H1 (cell line): Measurements from ENCODE around the gene SPTB. TPM values are rescaled to one million over a fixed set of nuclear protein-coding genes. Genes with fewer than 3 reads are reported as not detected.

ENCODE experiments used
- CTCF ChIA-PET: fragments of 300-600 bp; sonication (Branson Sonifier 250); formaldehyde crosslinking; loops from one replicate; lab custom pipeline; 2021; ENCODE audit not compliant: partially characterized antibody; lab: Charles Lee
- POLR2A ChIA-PET: fragments of 300-600 bp; sonication (Branson Sonifier 250); formaldehyde crosslinking; loops from one replicate; lab custom pipeline; 2021; ENCODE audit warnings: inconsistent platforms; ENCODE audit not compliant: partially characterized antibody; lab: Charles Lee
- DNase-seq, 2 experiments: peaks; one replicate each; pipeline versions ENCODE4 v3.0.0 to v3.0.0-alpha.2; 2010 to 2022; ENCODE audit warnings: low spot score in 2 of 2, low read depth in 1 of 2, mixed read lengths in 1 of 2
- FAIRE-seq: peaks from 2 replicates; lab custom pipeline; 2011; peaks lifted over from hg19 to GRCh38; lab: Jason Lieb, UNC
- H2AFZ ChIP-seq: 2 replicates; pipeline ENCODE4 v1.8.1; 2012; ENCODE audit warnings: low read length, inconsistent platforms
- H2AK5ac ChIP-seq: 2 replicates; pipeline ENCODE4 v1.6.1; 2013; ENCODE audit warnings: low read depth, low read length
- H2BK120ac ChIP-seq: replicated peaks from 2 replicates; pipeline ENCODE3; 2013; ENCODE audit warnings: low read depth, low read length, inconsistent platforms
- H2BK12ac ChIP-seq: 2 replicates; pipeline ENCODE4 v1.6.1; 2013; ENCODE audit warnings: low read depth, low read length
- H2BK15ac ChIP-seq: 2 replicates; pipeline ENCODE4 v1.6.1; 2013; ENCODE audit warnings: low read length
- H2BK20ac ChIP-seq: 2 replicates; pipeline ENCODE4 v1.6.1; 2013; ENCODE audit warnings: low read length
- H2BK5ac ChIP-seq: 2 replicates; pipeline ENCODE4 v1.6.1; 2013; ENCODE audit warnings: low read depth, low read length
- H3K14ac ChIP-seq: 2 replicates; pipeline ENCODE4 v1.6.1; 2013; ENCODE audit warnings: inconsistent platforms; ENCODE audit not compliant: insufficient read length
- H3K18ac ChIP-seq: 2 replicates; pipeline ENCODE4 v1.6.1; 2013; ENCODE audit warnings: low read length; ENCODE audit errors: extremely low read depth
- H3K23ac ChIP-seq: 2 replicates; pipeline ENCODE4 v1.6.1; 2013; ENCODE audit warnings: inconsistent platforms; ENCODE audit not compliant: insufficient read length
- H3K23me2 ChIP-seq: 2 replicates; pipeline ENCODE4 v1.6.1; 2013; ENCODE audit warnings: low read depth, low read length
- H3K27ac ChIP-seq: 2 replicates; pipeline ENCODE4 v1.6.1; 2011; ENCODE audit warnings: low read depth, low read length, inconsistent platforms
- H3K27me3 ChIP-seq, 4 experiments: replicated peaks in 1 of 4; 1 replicate in 1 of 4; 2 replicates in 3 of 4; pipeline versions ENCODE4 v1.6.1 to v1.8.1; 2011 to 2013; ENCODE audit warnings: low read length in 3 of 4, mild to moderate bottlenecking in 3 of 4, inconsistent platforms in 2 of 4, mixed read lengths in 2 of 4, moderate library complexity in 1 of 4; ENCODE audit not compliant: control insufficient read depth in 3 of 4, insufficient read depth in 3 of 4; ENCODE audit errors: extremely low read depth in 1 of 4
- H3K36me3 ChIP-seq, 4 experiments: 2 replicates each; pipeline versions ENCODE4 v1.6.1 to v1.8.1; 2011 to 2013; ENCODE audit warnings: mild to moderate bottlenecking in 4 of 4, low read length in 3 of 4, moderate library complexity in 2 of 4, control low read depth in 1 of 4, inconsistent platforms in 1 of 4; ENCODE audit not compliant: insufficient read depth in 4 of 4, control insufficient read depth in 2 of 4
- H3K4ac ChIP-seq: replicated peaks from 2 replicates; pipeline ENCODE3; 2013; ENCODE audit warnings: low read length, low read depth, mixed read lengths, inconsistent platforms; ENCODE audit not compliant: insufficient read length
- H3K4me1 ChIP-seq, 4 experiments: replicated peaks in 1 of 4; 1 replicate in 1 of 4; 2 replicates in 3 of 4; pipeline versions ENCODE4 v1.6.1 to v1.8.1; 2011 to 2013; ENCODE audit warnings: low read length in 3 of 4, inconsistent platforms in 2 of 4, mixed read lengths in 1 of 4; ENCODE audit not compliant: insufficient read depth in 4 of 4, control insufficient read depth in 3 of 4
- H3K4me2 ChIP-seq, 2 experiments: 2 replicates each; pipeline versions ENCODE4 v1.6.1 to v1.8.1; 2011 to 2013; ENCODE audit warnings: low read depth in 2 of 2, low read length in 2 of 2, control low read depth in 1 of 2, inconsistent platforms in 1 of 2, mild to moderate bottlenecking in 1 of 2; ENCODE audit not compliant: insufficient read depth in 1 of 2
- H3K4me3 ChIP-seq, 4 experiments: fragments of 200-600, 300-600 bp in 1 of 4; sonication (generic), shearing (Covaris generic), sonication (Bioruptor Twin) in 1 of 4; 2 replicates each; pipeline versions ENCODE4 v1.5.1 to v1.8.1; 2011 to 2016; ENCODE audit warnings: low read length in 4 of 4, low read depth in 3 of 4, control low read depth in 2 of 4, inconsistent platforms in 2 of 4, mild to moderate bottlenecking in 2 of 4, mixed read lengths in 1 of 4, moderate library complexity in 1 of 4; ENCODE audit not compliant: insufficient read depth in 2 of 4; ENCODE audit errors: extremely low read depth in 1 of 4
- H3K56ac ChIP-seq: replicated peaks from 2 replicates; pipeline ENCODE3; 2013; ENCODE audit warnings: low read depth, mild to moderate bottlenecking, mixed read lengths, low read length, inconsistent platforms; ENCODE audit not compliant: insufficient read length
- H3K79me1 ChIP-seq: 2 replicates; pipeline ENCODE4 v1.6.1; 2013; ENCODE audit warnings: low read depth, low read length, control low read depth
- H3K79me2 ChIP-seq, 2 experiments: 2 replicates each; pipeline versions ENCODE4 v1.6.1 to v1.8.1; 2012 to 2013; ENCODE audit warnings: low read length in 2 of 2, mild to moderate bottlenecking in 2 of 2, inconsistent platforms in 1 of 2; ENCODE audit not compliant: insufficient read depth in 2 of 2, control insufficient read depth in 1 of 2
- H3K9ac ChIP-seq, 4 experiments: replicated peaks in 1 of 4; 1 replicate in 1 of 4; 2 replicates in 3 of 4; pipeline versions ENCODE4 v1.6.1 to v1.8.1; 2011 to 2013; ENCODE audit warnings: low read depth in 3 of 4, low read length in 3 of 4, control low read depth in 2 of 4, mild to moderate bottlenecking in 2 of 4, moderate library complexity in 2 of 4, inconsistent platforms in 1 of 4; ENCODE audit errors: extremely low read depth in 1 of 4
- H3K9me3 ChIP-seq, 2 experiments: 2 replicates each; pipeline versions ENCODE4 v1.6.1 to v1.8.1; 2012 to 2013; ENCODE audit warnings: mild to moderate bottlenecking in 2 of 2, moderate library complexity in 2 of 2, control low read depth in 1 of 2, inconsistent platforms in 1 of 2, low read depth in 1 of 2, low read length in 1 of 2, mixed read lengths in 1 of 2; ENCODE audit not compliant: insufficient read depth in 2 of 2
- H4K20me1 ChIP-seq, 2 experiments: replicated peaks in 1 of 2; 2 replicates each; pipeline versions ENCODE3 to v1.8.1; 2011 to 2013; ENCODE audit warnings: inconsistent platforms in 2 of 2, low read length in 2 of 2, mild to moderate bottlenecking in 1 of 2; ENCODE audit not compliant: insufficient read depth in 2 of 2, control insufficient read depth in 1 of 2
- H4K5ac ChIP-seq: 2 replicates; pipeline ENCODE4 v1.6.1; 2013; ENCODE audit warnings: low read length, low read depth, mixed read lengths, inconsistent platforms; ENCODE audit not compliant: insufficient read length
- H4K8ac ChIP-seq: 2 replicates; pipeline ENCODE4 v1.8.0; 2013; ENCODE audit warnings: mild to moderate bottlenecking, moderate library complexity, low read length, inconsistent platforms; ENCODE audit not compliant: insufficient read depth; ENCODE audit errors: extremely low read depth
- H4K91ac ChIP-seq: replicated peaks from 2 replicates; pipeline ENCODE3; 2013; ENCODE audit warnings: low read length, mixed read lengths, inconsistent platforms; ENCODE audit not compliant: insufficient read length
- FOSL1 ChIP-seq: IDR thresholded peaks from 2 replicates; pipeline ENCODE4 v1.6.1; 2011; ENCODE audit warnings: mild to moderate bottlenecking, low read depth, low read length, moderate library complexity; ENCODE audit not compliant: insufficient read depth
- SP2 ChIP-seq: IDR thresholded peaks from 2 replicates; pipeline ENCODE4 v1.6.1; 2012; ENCODE audit warnings: mild to moderate bottlenecking, low read length, inconsistent platforms
- SRF ChIP-seq: IDR thresholded peaks from 2 replicates; pipeline ENCODE4 v1.6.1; 2011; ENCODE audit warnings: mild to moderate bottlenecking, low read depth, low read length, moderate library complexity
- WGBS, 2 experiments: shearing (Covaris generic) in 1 of 2; methylation state at CpG; one replicate each; pipeline versions ENCODE4 v1.1.6 to v1.1.7; 2013 to 2015; ENCODE audit warnings: low lambda C conversion rate in 2 of 2, mixed read lengths in 2 of 2, inconsistent platforms in 1 of 2, low coverage in 1 of 2, missing lambda C conversion rate in 1 of 2; ENCODE audit not compliant: insufficient replicate concordance in 2 of 2, insufficient coverage in 1 of 2, insufficient read length in 1 of 2; ENCODE audit errors: extremely low coverage in 1 of 2, missing lambda C conversion rate in 1 of 2; 5-methylcytosine and 5-hydroxymethylcytosine counted together
- polyA plus RNA-seq, 7 experiments: library from polyadenylated mRNA; depleted of rRNA in 3 of 7; stranded (reverse) in 5 of 7; unstranded in 2 of 7; fragments of >200 nt in 5 of 7; fragments of 200-250 nt in 2 of 7; gene quantifications; 1 replicate in 5 of 7; 2 replicates in 1 of 7; 4 replicates in 1 of 7; pipeline versions ENCODE4 v1.2.1 to v1.2.3, GENCODE V29; 2011 to 2013; ENCODE audit warnings: missing spikeins in 2 of 7, mixed read lengths in 2 of 7
- total RNA-seq: library from RNA; stranded (reverse); fragmentation: NEBNext Ultra II Directional; extraction: Animal tissue kit (Norgen Biotek cat#: 25700); gene quantifications from 2 replicates; pipeline ENCODE4 v1.2.1, GENCODE V29; 2021
- TF ChIP-seq, protein P1 (sequence below): IDR thresholded peaks from 2 replicates; pipeline ENCODE4 v1.6.1; 2011; ENCODE audit warnings: low read depth, mild to moderate bottlenecking, low read length; ENCODE audit not compliant: insufficient read depth

The SPTB gene
- total and polyA plus RNA-seq, 2 of the 8 experiments (the other 6 are each of a cell fraction or from before 2014, with no cell fraction given) = 0.30 to 2.4 TPM

DNA sequence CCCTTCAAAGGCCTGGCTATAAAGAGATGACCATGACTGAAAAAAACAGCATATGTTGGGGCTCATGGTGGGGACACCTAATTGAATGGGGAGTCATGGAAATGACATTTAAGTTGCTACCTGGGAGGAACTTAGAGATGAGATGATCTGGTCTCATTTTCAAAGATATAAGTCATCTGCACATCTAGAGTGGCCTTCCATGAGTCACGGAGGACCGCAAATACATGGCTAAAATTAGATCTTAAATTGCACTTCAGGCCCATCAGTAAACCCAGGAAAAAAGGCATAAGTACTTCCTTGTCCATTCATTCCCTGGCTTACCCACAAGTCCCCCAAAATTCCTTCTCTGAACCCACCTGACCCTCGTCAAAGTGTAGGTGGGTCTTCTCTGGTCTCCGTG, 53.4 kb downstream of the SPTB start:
- H3K18ac ChIP-seq = no peak overlapping the region
- H3K14ac ChIP-seq = no peak overlapping the region
- H3K36me3 ChIP-seq = no peaks in the 10 kb centered on the region
- H3K79me1 ChIP-seq = no peaks in the 10 kb centered on the region
- H3K9me3 ChIP-seq = no peaks in the 10 kb centered on the region
- no peak overlapping the region for H2BK12ac ChIP-seq
- TF ChIP-seq SP2 = no peak
- no peak for TF ChIP-seq FOSL1
- TF ChIP-seq, protein P1, sequence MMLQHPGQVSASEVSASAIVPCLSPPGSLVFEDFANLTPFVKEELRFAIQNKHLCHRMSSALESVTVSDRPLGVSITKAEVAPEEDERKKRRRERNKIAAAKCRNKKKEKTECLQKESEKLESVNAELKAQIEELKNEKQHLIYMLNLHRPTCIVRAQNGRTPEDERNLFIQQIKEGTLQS = no peak
- TF ChIP-seq SRF = no peak
- POLR2A ChIA-PET = no interaction called here
- FAIRE-seq = no peak
- no peaks in the 10 kb centered on the region; a peak in 1 of 7 replicates for H3K27me3 ChIP-seq
- no peak overlapping the region for H2BK15ac ChIP-seq
- no peak overlapping the region for H3K27ac ChIP-seq
- no peak overlapping the region for H2BK120ac ChIP-seq
- no peak overlapping the region for H2AFZ ChIP-seq
- CTCF ChIA-PET = interaction anchor here (0.8 to 12.1 kb wide), 13 partner anchors 11 to 189 kb away, joined by 3 to 243 read pairs (median 6); partner anchors contain the start of gene SPTB
- no peak overlapping the region for H3K9ac ChIP-seq
- no peak overlapping the region for H4K91ac ChIP-seq
- no peak overlapping the region for H4K5ac ChIP-seq
- WGBS, 2 experiments = 84% methylated on average over 4 of the region's 4 CpGs; no CpG with 5 or more reads in 1 of the 2 experiments
- no peak for DNase-seq
- no peak overlapping the region for H2AK5ac ChIP-seq
- H3K23me2 ChIP-seq = no peaks in the 10 kb centered on the region
- no peak overlapping the region for H3K23ac ChIP-seq
- H3K4me1 ChIP-seq = peaks cover 0 to 11% (median 7%) of the 10 kb centered on the region in 4 experiments; a peak in 4 of 7 replicates
- no peak overlapping the region for H2BK20ac ChIP-seq
- H3K56ac ChIP-seq = no peak overlapping the region
- no peak overlapping the region for H3K4me3 ChIP-seq
- H4K8ac ChIP-seq = no peak overlapping the region
- no peak overlapping the region for H2BK5ac ChIP-seq
- H4K20me1 ChIP-seq = no peaks in the 10 kb centered on the region
- no peak overlapping the region for H3K4ac ChIP-seq
- H3K4me2 ChIP-seq = no peak overlapping the region
- no peaks in the 10 kb centered on the region for H3K79me2 ChIP-seq
